HepG2 (cell line): Measurements from ENCODE around the gene PYGB. TPM values are rescaled to one million over a fixed set of nuclear protein-coding genes. Genes with fewer than 3 reads are reported as not detected.

Source experiments
- EP300 ChIP-seq, 3 experiments: sonication (generic) in 1 of 3; formaldehyde crosslinking in 1 of 3; IDR thresholded peaks; 2 replicates each; pipeline versions ENCODE4 v1.5.1 to v1.6.1; 2011 to 2020; ENCODE audit warnings: low read depth in 2 of 3, low read length in 2 of 3, borderline replicate concordance in 1 of 3, improper control_type of control experiment in 1 of 3, mild to moderate bottlenecking in 1 of 3, missing genetic modification reagents in 1 of 3, moderate library complexity in 1 of 3
- HNRNPK ChIP-seq: fragments of 200-400 bp; formaldehyde crosslinking; IDR thresholded peaks from 2 replicates; pipeline ENCODE4 v1.6.1; 2018; ENCODE audit warnings: low read length, low read depth, moderate library complexity, mild to moderate bottlenecking; ENCODE audit not compliant: poor library complexity, severe bottlenecking
- JDP2 ChIP-seq: sonication (generic); formaldehyde crosslinking; IDR thresholded peaks from 2 replicates; pipeline ENCODE4 v1.8.1; 2022; ENCODE audit warnings: missing genetic modification reagents, borderline replicate concordance
- ZHX2 ChIP-seq, 2 experiments: sonication (generic) in 1 of 2; formaldehyde crosslinking in 1 of 2; IDR thresholded peaks; 2 replicates each; pipeline versions ENCODE4 v1.6.1 to v1.9.0; 2014 to 2022; ENCODE audit warnings: antibody characterized with exemption in 1 of 2, borderline replicate concordance in 1 of 2, inconsistent platforms in 1 of 2, low read depth in 1 of 2, missing genetic modification reagents in 1 of 2
- ZNF678 ChIP-seq: sonication (generic); formaldehyde crosslinking; IDR thresholded peaks from 2 replicates; pipeline ENCODE4 v1.4.0; 2020; ENCODE audit warnings: mild to moderate bottlenecking, missing genetic modification reagents
- ZNF878 ChIP-seq: sonication (generic); formaldehyde crosslinking; IDR thresholded peaks from 2 replicates; pipeline ENCODE4 v1.8.1; 2023; ENCODE audit warnings: mild to moderate bottlenecking, missing genetic modification reagents, moderate library complexity
- polyA plus RNA-seq, 8 experiments: library from polyadenylated mRNA; depleted of rRNA in 3 of 8; stranded (reverse) in 7 of 8; unstranded in 1 of 8; fragments of >200 nt; fragmentation: Illumina TruSeq in 4 of 8; extraction: Trizol in 4 of 8; gene quantifications; 2 replicates each; pipeline versions ENCODE4 v1.2.1 to v1.2.3, GENCODE V29; 2011 to 2016; ENCODE audit warnings: low read depth in 4 of 8, missing spikeins in 1 of 8, mixed read lengths in 1 of 8; ENCODE audit not compliant: insufficient read depth in 1 of 8
- total RNA-seq, 5 experiments: library from RNA; depleted of rRNA; stranded (reverse); fragments of >200 nt; fragmentation: Illumina TruSeq; extraction: Trizol; gene quantifications; 2 replicates each; pipeline ENCODE4 v1.2.3, GENCODE V29; 2016; ENCODE audit warnings: low read depth in 1 of 5
- TF ChIP-seq, protein P1 (sequence below): sonication (generic); formaldehyde crosslinking; IDR thresholded peaks from 2 replicates; pipeline ENCODE4 v1.4.0; 2020; ENCODE audit warnings: missing genetic modification reagents, borderline replicate concordance
- TF ChIP-seq, protein P2 (sequence below): IDR thresholded peaks from 2 replicates; pipeline ENCODE4 v1.4.0; 2020; ENCODE audit warnings: mild to moderate bottlenecking, missing genetic modification reagents
- TF ChIP-seq, protein P3 (sequence below): sonication (generic); formaldehyde crosslinking; IDR thresholded peaks from 2 replicates; pipeline ENCODE4 v1.5.0; 2020; ENCODE audit warnings: missing genetic modification reagents, mild to moderate bottlenecking, borderline replicate concordance

The PYGB gene
- total and polyA plus RNA-seq, 2 of the 13 experiments (the other 11 are each of a cell fraction or from before 2014, with no cell fraction given), result 24.2 to 86.3 TPM

GRCh38 chr20:25226433-25227316, 21.2 kb upstream of the PYGB start (continued):
- TF ChIP-seq EP300 (IDR thresholded peaks at IDR 0.05; ENCODE audit: low read depth in 2 of 2, low read length in 2 of 2) (0 out of 4 replicates have a peak, but pooled peaks of 1 of the 2 experiments have one; percentile 10), EP300 (CRISPR knock-in tag; IDR thresholded peaks at IDR 0.05; ENCODE audit: borderline replicate concordance) (0 out of 2 replicates have a peak, but pooled peaks have one; percentile 15), HNRNPK (no peak), ZNF878 (CRISPR knock-in tag) (0 out of 2 replicates have a peak, but pooled peaks have one; percentile 17), ZHX2 (IDR thresholded peaks at IDR 0.05; ENCODE audit: low read depth) (no peak), ZHX2 (CRISPR knock-in tag; IDR thresholded peaks at IDR 0.05; ENCODE audit: borderline replicate concordance) (peak; percentile 86), JDP2 (CRISPR knock-in tag) (no peak), ZNF678 (CRISPR knock-in tag) (no peak)
- TF ChIP-seq, protein P1, sequence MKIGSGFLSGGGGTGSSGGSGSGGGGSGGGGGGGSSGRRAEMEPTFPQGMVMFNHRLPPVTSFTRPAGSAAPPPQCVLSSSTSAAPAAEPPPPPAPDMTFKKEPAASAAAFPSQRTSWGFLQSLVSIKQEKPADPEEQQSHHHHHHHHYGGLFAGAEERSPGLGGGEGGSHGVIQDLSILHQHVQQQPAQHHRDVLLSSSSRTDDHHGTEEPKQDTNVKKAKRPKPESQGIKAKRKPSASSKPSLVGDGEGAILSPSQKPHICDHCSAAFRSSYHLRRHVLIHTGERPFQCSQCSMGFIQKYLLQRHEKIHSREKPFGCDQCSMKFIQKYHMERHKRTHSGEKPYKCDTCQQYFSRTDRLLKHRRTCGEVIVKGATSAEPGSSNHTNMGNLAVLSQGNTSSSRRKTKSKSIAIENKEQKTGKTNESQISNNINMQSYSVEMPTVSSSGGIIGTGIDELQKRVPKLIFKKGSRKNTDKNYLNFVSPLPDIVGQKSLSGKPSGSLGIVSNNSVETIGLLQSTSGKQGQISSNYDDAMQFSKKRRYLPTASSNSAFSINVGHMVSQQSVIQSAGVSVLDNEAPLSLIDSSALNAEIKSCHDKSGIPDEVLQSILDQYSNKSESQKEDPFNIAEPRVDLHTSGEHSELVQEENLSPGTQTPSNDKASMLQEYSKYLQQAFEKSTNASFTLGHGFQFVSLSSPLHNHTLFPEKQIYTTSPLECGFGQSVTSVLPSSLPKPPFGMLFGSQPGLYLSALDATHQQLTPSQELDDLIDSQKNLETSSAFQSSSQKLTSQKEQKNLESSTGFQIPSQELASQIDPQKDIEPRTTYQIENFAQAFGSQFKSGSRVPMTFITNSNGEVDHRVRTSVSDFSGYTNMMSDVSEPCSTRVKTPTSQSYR, result no peak
- TF ChIP-seq, protein P2, sequence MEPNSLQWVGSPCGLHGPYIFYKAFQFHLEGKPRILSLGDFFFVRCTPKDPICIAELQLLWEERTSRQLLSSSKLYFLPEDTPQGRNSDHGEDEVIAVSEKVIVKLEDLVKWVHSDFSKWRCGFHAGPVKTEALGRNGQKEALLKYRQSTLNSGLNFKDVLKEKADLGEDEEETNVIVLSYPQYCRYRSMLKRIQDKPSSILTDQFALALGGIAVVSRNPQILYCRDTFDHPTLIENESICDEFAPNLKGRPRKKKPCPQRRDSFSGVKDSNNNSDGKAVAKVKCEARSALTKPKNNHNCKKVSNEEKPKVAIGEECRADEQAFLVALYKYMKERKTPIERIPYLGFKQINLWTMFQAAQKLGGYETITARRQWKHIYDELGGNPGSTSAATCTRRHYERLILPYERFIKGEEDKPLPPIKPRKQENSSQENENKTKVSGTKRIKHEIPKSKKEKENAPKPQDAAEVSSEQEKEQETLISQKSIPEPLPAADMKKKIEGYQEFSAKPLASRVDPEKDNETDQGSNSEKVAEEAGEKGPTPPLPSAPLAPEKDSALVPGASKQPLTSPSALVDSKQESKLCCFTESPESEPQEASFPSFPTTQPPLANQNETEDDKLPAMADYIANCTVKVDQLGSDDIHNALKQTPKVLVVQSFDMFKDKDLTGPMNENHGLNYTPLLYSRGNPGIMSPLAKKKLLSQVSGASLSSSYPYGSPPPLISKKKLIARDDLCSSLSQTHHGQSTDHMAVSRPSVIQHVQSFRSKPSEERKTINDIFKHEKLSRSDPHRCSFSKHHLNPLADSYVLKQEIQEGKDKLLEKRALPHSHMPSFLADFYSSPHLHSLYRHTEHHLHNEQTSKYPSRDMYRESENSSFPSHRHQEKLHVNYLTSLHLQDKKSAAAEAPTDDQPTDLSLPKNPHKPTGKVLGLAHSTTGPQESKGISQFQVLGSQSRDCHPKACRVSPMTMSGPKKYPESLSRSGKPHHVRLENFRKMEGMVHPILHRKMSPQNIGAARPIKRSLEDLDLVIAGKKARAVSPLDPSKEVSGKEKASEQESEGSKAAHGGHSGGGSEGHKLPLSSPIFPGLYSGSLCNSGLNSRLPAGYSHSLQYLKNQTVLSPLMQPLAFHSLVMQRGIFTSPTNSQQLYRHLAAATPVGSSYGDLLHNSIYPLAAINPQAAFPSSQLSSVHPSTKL (CRISPR knock-in tag), result no peak
- TF ChIP-seq, protein P3, sequence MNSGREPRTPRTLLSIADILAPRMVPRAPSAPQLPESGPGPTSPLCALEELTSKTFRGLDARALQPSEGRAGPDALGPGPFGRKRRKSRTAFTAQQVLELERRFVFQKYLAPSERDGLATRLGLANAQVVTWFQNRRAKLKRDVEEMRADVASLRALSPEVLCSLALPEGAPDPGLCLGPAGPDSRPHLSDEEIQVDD (CRISPR knock-in tag), result peak; percentile 77; the same call in 1 of the 2 replicates
